Measurements from ENCODE around the gene CASK.

- TF ChIP-seq SUZ12 (IDR thresholded peaks at IDR 0.05) = no peak
- no peak for TF ChIP-seq ZNF384 (IDR thresholded peaks at IDR 0.05)
- TF ChIP-seq FOXM1 (IDR thresholded peaks at IDR 0.05; ENCODE audit: borderline replicate concordance) = no peak
Observed at GRCh38 chrX:41519468-41519867, 403.9 kb downstream of the CASK start.
